Measurements from ENCODE around the gene E2F1.
"Not testable (repeated sequence)": the region's sequence is repeated elsewhere in the genome, so short reads cannot be mapped to it uniquely, and the experiment has no call there.

DNA sequence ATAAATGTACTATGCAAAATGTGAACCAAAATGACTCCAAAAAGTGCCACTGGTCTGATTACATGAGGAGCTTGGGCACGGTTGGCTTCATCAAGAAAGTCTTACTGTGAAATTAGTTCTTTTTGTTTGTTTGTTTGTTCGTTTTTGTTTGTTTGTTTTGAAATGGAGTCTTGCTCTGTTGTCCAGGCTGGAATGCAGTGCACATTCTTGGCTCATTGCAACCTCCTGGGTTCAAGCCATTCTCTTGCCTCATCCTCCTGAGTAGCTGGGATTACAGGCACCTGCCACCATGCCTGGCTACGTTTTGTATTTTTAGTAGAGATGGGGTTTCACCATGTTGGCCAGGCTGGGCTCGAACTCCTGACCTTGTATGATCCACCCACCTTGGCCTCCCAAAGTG, 54.3 kb downstream of the E2F1 start:
- TF ChIP-seq, protein P1, sequence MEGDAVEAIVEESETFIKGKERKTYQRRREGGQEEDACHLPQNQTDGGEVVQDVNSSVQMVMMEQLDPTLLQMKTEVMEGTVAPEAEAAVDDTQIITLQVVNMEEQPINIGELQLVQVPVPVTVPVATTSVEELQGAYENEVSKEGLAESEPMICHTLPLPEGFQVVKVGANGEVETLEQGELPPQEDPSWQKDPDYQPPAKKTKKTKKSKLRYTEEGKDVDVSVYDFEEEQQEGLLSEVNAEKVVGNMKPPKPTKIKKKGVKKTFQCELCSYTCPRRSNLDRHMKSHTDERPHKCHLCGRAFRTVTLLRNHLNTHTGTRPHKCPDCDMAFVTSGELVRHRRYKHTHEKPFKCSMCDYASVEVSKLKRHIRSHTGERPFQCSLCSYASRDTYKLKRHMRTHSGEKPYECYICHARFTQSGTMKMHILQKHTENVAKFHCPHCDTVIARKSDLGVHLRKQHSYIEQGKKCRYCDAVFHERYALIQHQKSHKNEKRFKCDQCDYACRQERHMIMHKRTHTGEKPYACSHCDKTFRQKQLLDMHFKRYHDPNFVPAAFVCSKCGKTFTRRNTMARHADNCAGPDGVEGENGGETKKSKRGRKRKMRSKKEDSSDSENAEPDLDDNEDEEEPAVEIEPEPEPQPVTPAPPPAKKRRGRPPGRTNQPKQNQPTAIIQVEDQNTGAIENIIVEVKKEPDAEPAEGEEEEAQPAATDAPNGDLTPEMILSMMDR (IDR thresholded peaks at IDR 0.05) = not testable (repeated sequence)
- TF ChIP-seq POLR2A (IDR thresholded peaks at IDR 0.05) = not testable (repeated sequence)

Data from esophagus squamous epithelium (tissue), 4 donors.